GM11168 (cell line): Measurements from ENCODE around the gene NTPCR.
"Not testable (repeated sequence)": the region's sequence is repeated elsewhere in the genome, so short reads cannot be mapped to it uniquely, and the experiment has no call there.

Experiments used
- in situ Hi-C: fragments of 300-500 bp; cut with MboI; formaldehyde crosslinking; loops from one replicate; pipeline ENCODE4 v1.12.0; 2022; ENCODE audit warnings: low sequenced_read_pairs; ENCODE audit not compliant: unreplicated experiment

Gene NTPCR

GRCh38 chr1:232999956-233000625 is 49.7 kb downstream of the NTPCR start:
- in situ Hi-C loops = no loop called here

- in situ Hi-C loops = not testable (repeated sequence)
Measured at GRCh38 chr1:233003638-233004037, 53.2 kb downstream of the NTPCR start.

DNA sequence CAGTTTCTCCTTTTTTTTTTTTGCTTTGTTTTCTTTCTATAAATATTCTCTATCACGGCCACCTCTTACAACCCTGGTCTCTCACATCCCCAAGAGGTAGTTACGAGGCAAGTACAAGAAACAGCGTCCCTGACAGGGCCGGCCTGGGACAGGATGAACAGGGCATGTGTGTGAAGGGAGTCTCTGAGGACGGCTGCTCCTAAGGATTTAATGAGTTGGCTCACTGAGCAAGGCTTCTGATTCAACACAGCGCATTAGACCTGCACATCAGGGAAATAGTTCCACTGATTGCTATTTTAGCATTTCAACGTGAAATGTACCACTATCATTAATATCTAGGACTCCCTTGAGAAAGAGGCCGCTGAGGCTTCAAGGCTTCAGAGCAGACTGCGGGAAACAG is 54.0 kb downstream of the NTPCR start:
- in situ Hi-C loops = no loop called here

DNA sequence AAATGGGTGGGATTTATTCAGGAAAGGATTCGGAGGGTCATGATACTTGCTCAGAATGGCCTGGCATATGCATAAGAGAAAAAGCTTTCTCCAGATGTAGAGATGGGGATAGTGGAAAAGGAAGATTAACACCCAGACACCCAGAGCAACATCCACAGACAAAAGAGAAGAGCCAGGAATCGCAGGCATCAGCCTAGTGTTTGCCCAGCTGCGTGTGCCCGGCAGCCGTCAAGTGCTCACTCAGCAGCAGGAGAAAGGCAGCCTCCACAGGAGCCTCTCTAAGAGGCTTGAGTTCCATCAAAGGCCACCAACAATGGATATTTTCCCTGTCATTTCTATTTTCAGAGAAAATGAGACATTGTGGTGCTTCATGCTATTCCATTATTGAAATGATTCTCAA is 54.7 kb downstream of the NTPCR start:
- in situ Hi-C loops = no loop called here

- in situ Hi-C loops = no loop called here
Measured at GRCh38 chr1:233005703-233006102, 55.3 kb downstream of the NTPCR start.

DNA sequence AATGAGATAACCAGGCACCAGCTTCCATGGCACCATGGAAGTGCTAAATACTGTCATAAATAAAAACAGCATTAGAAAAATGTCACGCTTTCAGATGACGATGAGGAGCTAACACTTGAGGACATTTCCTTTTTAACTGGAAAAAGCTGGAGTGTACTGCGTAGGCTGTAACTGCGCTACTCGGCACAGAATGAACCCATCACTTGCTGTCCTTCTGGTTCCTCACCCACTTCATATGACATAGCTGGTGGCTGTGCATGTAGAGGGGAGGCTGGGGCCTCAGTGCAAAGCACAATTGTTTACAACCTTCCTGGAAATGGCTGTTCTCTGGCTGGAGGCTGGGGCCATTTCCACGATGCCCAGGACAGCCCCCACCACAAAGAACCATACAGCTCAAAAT is 55.7 kb downstream of the NTPCR start:
- in situ Hi-C loops = no loop called here

DNA sequence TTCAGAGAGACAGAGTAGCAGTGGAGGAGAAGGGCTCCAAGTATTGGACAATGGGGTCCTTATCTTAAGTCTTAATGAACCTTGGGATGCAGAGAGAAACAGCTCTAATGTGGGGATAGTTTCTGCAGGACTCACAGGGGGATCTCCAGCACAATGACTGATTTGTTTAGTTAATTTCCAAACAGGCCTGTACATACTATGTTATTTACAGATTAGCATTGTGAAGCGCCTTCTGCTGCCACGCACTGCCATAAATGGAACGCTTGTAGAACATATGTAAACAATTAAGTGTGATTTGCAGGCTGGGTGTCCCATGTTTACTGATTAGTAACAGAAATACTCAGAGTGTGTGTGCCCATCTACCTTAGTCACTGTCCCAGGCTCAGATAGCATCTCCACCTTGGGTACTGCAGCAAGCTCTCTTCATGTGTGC is 56.1 kb downstream of the NTPCR start:
- in situ Hi-C loops = no loop called here

GRCh38 chr1:233010146-233010545 is 59.7 kb downstream of the NTPCR start:
- in situ Hi-C loops = no loop called here

DNA sequence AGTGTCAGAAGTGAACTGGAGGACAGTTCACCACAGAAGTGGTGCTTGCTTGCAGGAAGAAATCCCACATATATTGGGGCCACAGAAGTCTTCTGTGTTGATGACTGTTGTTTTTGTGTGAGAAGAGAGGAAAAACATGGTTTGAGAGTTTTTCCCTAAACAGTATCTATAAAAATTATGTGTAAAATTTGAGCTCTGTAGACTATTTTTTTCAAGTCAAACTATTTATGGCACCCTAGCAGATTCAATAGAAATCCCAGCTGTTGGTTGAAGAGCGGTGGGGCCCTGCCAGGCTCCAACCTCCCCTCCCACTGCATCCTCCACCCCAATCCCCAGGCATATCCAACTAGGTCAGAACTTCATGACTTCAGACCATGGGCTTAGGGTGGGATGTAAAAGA is 61.6 kb downstream of the NTPCR start:
- in situ Hi-C loops = no loop called here

GRCh38 chr1:233015965-233016364 is 65.6 kb downstream of the NTPCR start:
- in situ Hi-C loops = no loop called here

- in situ Hi-C loops = no loop called here
Measured at GRCh38 chr1:233016798-233017197, 66.4 kb downstream of the NTPCR start.

DNA sequence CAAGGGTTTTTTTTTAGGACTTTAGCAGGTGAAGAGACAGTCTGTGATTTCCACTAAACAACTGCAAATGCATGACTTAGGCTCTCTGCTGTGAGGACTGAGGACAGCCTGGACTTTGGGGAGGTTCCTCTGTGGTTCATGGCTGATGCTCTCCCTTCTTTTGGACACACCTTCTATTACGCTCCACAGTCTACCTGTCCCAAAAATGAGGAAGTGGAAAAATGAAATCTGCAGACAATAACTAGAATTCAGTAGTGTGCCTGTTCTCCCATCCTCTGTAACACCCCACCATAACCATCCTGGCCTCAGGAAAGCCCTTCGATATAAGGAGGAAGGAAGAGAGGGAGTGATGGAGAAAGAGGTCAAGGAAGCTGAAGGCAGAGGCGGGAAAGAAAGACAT is 68.7 kb downstream of the NTPCR start:
- in situ Hi-C loops = no loop called here

- in situ Hi-C loops = loop anchor here (10.0 kb wide), 1 partner anchor 385 kb away; the partner anchor contains the start of gene SIPA1L2
Measured at GRCh38 chr1:233019778-233020325, 69.4 kb downstream of the NTPCR start.

DNA sequence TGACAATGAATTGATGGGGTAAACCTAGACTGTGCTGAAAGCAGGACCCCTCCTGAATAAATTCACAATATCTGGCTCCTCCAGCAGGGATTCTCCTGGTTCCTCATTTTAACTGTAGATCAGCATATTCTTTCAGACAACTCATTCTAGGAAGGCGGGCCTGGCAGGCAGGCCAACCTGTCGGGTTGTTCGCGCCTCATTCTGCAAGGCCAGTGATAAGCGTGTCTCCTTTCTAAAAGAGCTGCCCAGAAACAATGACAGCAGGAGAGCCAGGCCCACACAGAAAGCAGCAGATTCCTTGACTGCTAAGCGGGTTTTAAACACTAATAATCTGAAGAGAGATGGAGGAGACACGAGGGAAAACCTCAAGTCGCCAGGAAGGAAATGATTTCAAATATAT is 70.0 kb downstream of the NTPCR start:
- in situ Hi-C loops = loop anchor here (10.0 kb wide), 1 partner anchor 386 kb away; the partner anchor contains the start of gene SIPA1L2

- in situ Hi-C loops = loop anchor here (10.0 kb wide), 1 partner anchor 387 kb away; the partner anchor contains the start of gene SIPA1L2
Measured at GRCh38 chr1:233022246-233022645, 71.8 kb downstream of the NTPCR start.

- in situ Hi-C loops = loop anchor here (10.0 kb wide), 1 partner anchor 389 kb away; the partner anchor contains the start of gene SIPA1L2
Measured at GRCh38 chr1:233024199-233024598, 73.8 kb downstream of the NTPCR start.

- in situ Hi-C loops = loop anchor here (10.0 kb wide), 1 partner anchor 390 kb away; the partner anchor contains the start of gene SIPA1L2
Measured at GRCh38 chr1:233025157-233025556, 74.7 kb downstream of the NTPCR start.

GRCh38 chr1:233025567-233025966 is 75.2 kb downstream of the NTPCR start:
- in situ Hi-C loops = loop anchor here (10.0 kb wide), 1 partner anchor 391 kb away; the partner anchor contains the start of gene SIPA1L2

- in situ Hi-C loops = loop anchor here (10.0 kb wide), 1 partner anchor 392 kb away; the partner anchor contains the start of gene SIPA1L2
Measured at GRCh38 chr1:233027046-233027445, 76.6 kb downstream of the NTPCR start.

- in situ Hi-C loops = loop anchor here (5.0 kb wide), 1 partner anchor 91 kb away; no protein-coding TSS in a partner anchor
Measured at GRCh38 chr1:233031521-233031920, 81.1 kb downstream of the NTPCR start.

- in situ Hi-C loops = loop anchor here (5.0 kb wide), 1 partner anchor 89 kb away; no protein-coding TSS in a partner anchor
Measured at GRCh38 chr1:233032916-233033315, 82.5 kb downstream of the NTPCR start.
